IMR-90 (cell line): ENCODE data around the gene MNDA. TPM values are rescaled to one million over a fixed set of nuclear protein-coding genes. Genes with fewer than 3 reads are reported as not detected.

Source experiments
- ATAC-seq: fragments of 200-7000 bp; cut with Tn5 transposase; 2 replicates; pipeline ENCODE4 v1.9.1; 2020; ENCODE audit warnings: low read depth, mild to moderate bottlenecking, moderate library complexity
- BruUV-seq: library from RNA; stranded (reverse); fragments of 400-500 nt; replicated peaks from 2 replicates; lab custom pipeline; 2021; lab: Mats Ljungman, UMichigan
- CTCF ChIA-PET: fragments of 300-600 bp; formaldehyde crosslinking; extraction: SDS; loops from one replicate; lab custom pipeline; 2021; ENCODE audit warnings: antibody characterized with exemption; lab: Yijun Ruan, JAX
- POLR2A ChIA-PET: fragments of 300-600 bp; sonication (Branson Sonifier 250); formaldehyde crosslinking; loops from one replicate; lab custom pipeline; 2022; ENCODE audit warnings: antibody characterized with exemption; ENCODE audit not compliant: unreplicated experiment; lab: Charles Lee
- DNase-seq: peaks from one replicate; pipeline ENCODE4 v3.0.0; 2013
- H2AFZ ChIP-seq: replicated peaks from 2 replicates; pipeline ENCODE3; 2013; ENCODE audit warnings: low read length, mild to moderate bottlenecking; ENCODE audit not compliant: poor library complexity
- H2AK5ac ChIP-seq: 2 replicates; pipeline ENCODE4 v1.6.1; 2013; ENCODE audit warnings: low read depth, low read length, inconsistent platforms
- H2AK9ac ChIP-seq: replicated peaks from 2 replicates; pipeline ENCODE3; 2013; ENCODE audit warnings: mild to moderate bottlenecking, low read depth, low read length, moderate library complexity; ENCODE audit not compliant: poor library complexity
- H2BK120ac ChIP-seq: 2 replicates; pipeline ENCODE4 v1.6.1; 2013; ENCODE audit warnings: low read depth, low read length, inconsistent platforms
- H2BK15ac ChIP-seq: 3 replicates; pipeline ENCODE4 v1.6.1; 2013; ENCODE audit warnings: low read depth, low read length, inconsistent platforms
- H2BK20ac ChIP-seq: 2 replicates; pipeline ENCODE4 v1.6.1; 2013; ENCODE audit warnings: low read depth, mild to moderate bottlenecking, inconsistent platforms, low read length, moderate library complexity
- H2BK5ac ChIP-seq: 2 replicates; pipeline ENCODE4 v1.6.1; 2013; ENCODE audit warnings: mild to moderate bottlenecking, low read depth, low read length, inconsistent platforms; ENCODE audit not compliant: poor library complexity, severe bottlenecking
- H3K14ac ChIP-seq: replicated peaks from 2 replicates; pipeline ENCODE4 v1.6.1; 2013; ENCODE audit warnings: low read depth, low read length, inconsistent platforms
- H3K18ac ChIP-seq: 2 replicates; pipeline ENCODE4 v1.6.1; 2013; ENCODE audit warnings: low read depth, low read length, control low read depth
- H3K23ac ChIP-seq: 2 replicates; pipeline ENCODE4 v1.6.1; 2013; ENCODE audit warnings: low read depth, low read length, inconsistent platforms
- H3K27ac ChIP-seq: 2 replicates; pipeline ENCODE4 v1.5.1; 2013; ENCODE audit warnings: mild to moderate bottlenecking, control low read depth, low read length; ENCODE audit not compliant: insufficient read depth
- H3K27me3 ChIP-seq: 2 replicates; pipeline ENCODE4 v1.6.1; 2013; ENCODE audit warnings: low read length; ENCODE audit not compliant: control insufficient read depth, insufficient read depth
- H3K36me3 ChIP-seq: 2 replicates; pipeline ENCODE4 v1.6.1; 2013; ENCODE audit warnings: low read length, mixed read lengths; ENCODE audit not compliant: control insufficient read depth, insufficient read depth
- H3K4ac ChIP-seq: 2 replicates; pipeline ENCODE4 v1.6.1; 2013; ENCODE audit warnings: low read depth, low read length, inconsistent platforms
- H3K4me1 ChIP-seq: 2 replicates; pipeline ENCODE4 v1.6.1; 2013; ENCODE audit warnings: low read length, mixed read lengths; ENCODE audit not compliant: control insufficient read depth, insufficient read depth
- H3K4me2 ChIP-seq: 2 replicates; pipeline ENCODE4 v1.6.1; 2013; ENCODE audit warnings: low read depth, mild to moderate bottlenecking, control low read depth, low read length, moderate library complexity
- H3K4me3 ChIP-seq: 2 replicates; pipeline ENCODE4 v1.5.1; 2013; ENCODE audit warnings: low read depth, mild to moderate bottlenecking, control low read depth, low read length, moderate library complexity; ENCODE audit not compliant: insufficient read depth
- H3K56ac ChIP-seq: 2 replicates; pipeline ENCODE4 v1.6.1; 2013; ENCODE audit warnings: low read length, inconsistent platforms; ENCODE audit not compliant: insufficient read depth; ENCODE audit errors: extremely low read depth
- H3K79me1 ChIP-seq, 2 experiments: 2 replicates each; pipeline ENCODE4 v1.6.1; 2013; ENCODE audit warnings: low read length in 2 of 2, inconsistent platforms in 1 of 2, low read depth in 1 of 2
- H3K9ac ChIP-seq: 2 replicates; pipeline ENCODE4 v1.6.1; 2013; ENCODE audit warnings: low read depth, low read length, control low read depth
- H3K9me1 ChIP-seq: 2 replicates; pipeline ENCODE4 v1.6.1; 2013; ENCODE audit warnings: low read length, inconsistent platforms; ENCODE audit not compliant: insufficient read depth
- H3K9me3 ChIP-seq: 2 replicates; pipeline ENCODE4 v1.6.1; 2013; ENCODE audit warnings: low read length; ENCODE audit not compliant: control insufficient read depth, insufficient read depth
- H4K20me1 ChIP-seq: 2 replicates; pipeline ENCODE4 v1.6.1; 2013; ENCODE audit warnings: low read length, inconsistent platforms; ENCODE audit not compliant: insufficient read depth
- H4K5ac ChIP-seq: 2 replicates; pipeline ENCODE4 v1.6.1; 2013; ENCODE audit warnings: mild to moderate bottlenecking, low read depth, low read length, control low read depth
- H4K8ac ChIP-seq, 2 experiments: 2 replicates each; pipeline ENCODE4 v1.6.1; 2013; ENCODE audit warnings: low read depth in 2 of 2, low read length in 2 of 2, control low read depth in 1 of 2, inconsistent platforms in 1 of 2
- H4K91ac ChIP-seq: 2 replicates; pipeline ENCODE4 v1.6.1; 2013; ENCODE audit warnings: low read depth, low read length, inconsistent platforms; ENCODE audit not compliant: insufficient read depth
- BHLHE40 ChIP-seq: fragments of 150-350 bp; IDR thresholded peaks from 2 replicates; pipeline ENCODE4 v1.6.1; 2016; ENCODE audit warnings: mild to moderate bottlenecking, low read depth, low read length
- CHD1 ChIP-seq: IDR thresholded peaks from 2 replicates; pipeline ENCODE4 v1.6.1; 2012; ENCODE audit warnings: low read depth, low read length, improper control_type of control experiment
- MXI1 ChIP-seq: IDR thresholded peaks from 2 replicates; pipeline ENCODE4 v1.6.1; 2012; ENCODE audit warnings: low read depth, mild to moderate bottlenecking, low read length, moderate library complexity, borderline replicate concordance
- RFX5 ChIP-seq: IDR thresholded peaks from 2 replicates; pipeline ENCODE4 v1.8.0; 2012; ENCODE audit warnings: low read depth, mild to moderate bottlenecking, low read length, moderate library complexity
- WGBS, 2 experiments: methylation state at CpG; one replicate each; pipeline versions ENCODE4 v1.1.5 to v1.1.7; 2013; ENCODE audit warnings: missing lambda C conversion rate in 2 of 2; ENCODE audit not compliant: insufficient read length in 1 of 2; ENCODE audit errors: extremely low coverage in 2 of 2; 5-methylcytosine and 5-hydroxymethylcytosine counted together
- dilution Hi-C: fragments of 300-500 bp; cut with HindIII; formaldehyde crosslinking; loops from one replicate; pipeline ENCODE4 v1.14.3; 2018; ENCODE audit warnings: low sequenced_read_pairs; ENCODE audit not compliant: unreplicated experiment
- in situ Hi-C: fragments of 300-500 bp; cut with MboI; formaldehyde crosslinking; loops from 3 replicates; pipeline ENCODE4 v1.14.3; 2019; ENCODE audit warnings: low sequenced_read_pairs, inconsistent platforms, mixed read lengths
- intact Hi-C: fragments of 100-400 bp; cut with micrococcal nuclease; formaldehyde crosslinking; loops from 2 replicates; pipeline ENCODE4 v1.10.0; 2022
- polyA plus RNA-seq, 3 experiments: library from polyadenylated mRNA; depleted of rRNA; stranded (reverse); fragments of >200 nt; gene quantifications; 2 replicates each; pipeline ENCODE4 v1.2.3, GENCODE V29; 2012; ENCODE audit warnings: low replicate concordance in 1 of 3
- total RNA-seq: library from RNA; depleted of rRNA; stranded (reverse); fragments of >200 nt; gene quantifications from 2 replicates; pipeline ENCODE4 v1.2.3, GENCODE V29; 2012

Gene MNDA
- total and polyA plus RNA-seq, 2 of the 4 experiments (the other 2 are of a cell fraction), result not detected

DNA sequence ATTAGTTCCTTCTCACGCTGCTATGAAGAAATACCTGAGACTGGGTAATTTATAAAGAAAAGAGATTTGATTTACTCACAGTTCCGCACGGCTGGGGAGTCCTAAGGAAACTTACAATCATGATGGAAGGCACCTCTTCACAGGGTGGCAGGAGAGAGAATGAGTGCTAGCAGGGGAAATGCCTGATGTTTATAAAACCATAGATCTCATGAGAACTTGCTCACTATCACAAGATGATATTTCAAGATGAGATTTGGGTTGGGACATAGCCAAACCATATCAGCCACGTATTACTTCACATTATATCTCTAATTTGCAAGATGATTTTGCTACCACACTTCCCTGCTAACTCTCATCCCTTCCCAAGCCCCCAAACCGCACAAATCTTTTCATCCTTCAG, 9.1 kb downstream of the MNDA start:
- H2BK20ac ChIP-seq, result no peak overlapping the region
- in situ Hi-C loops (no loop called here), intact Hi-C loops (no loop called here), dilution Hi-C loops (no loop called here)
- no peak overlapping the region for H3K14ac ChIP-seq
- H3K23ac ChIP-seq, result no peak overlapping the region
- H4K91ac ChIP-seq, result no peak overlapping the region
- no peak overlapping the region for H3K9ac ChIP-seq
- H3K4me3 ChIP-seq, result no peak overlapping the region
- H2BK120ac ChIP-seq, result no peak overlapping the region
- no peak overlapping the region for H3K18ac ChIP-seq
- H2BK15ac ChIP-seq, result no peak overlapping the region
- no peak overlapping the region for H3K4ac ChIP-seq
- H2AK9ac ChIP-seq, result no peak overlapping the region
- H3K36me3 ChIP-seq, result no peaks in the 10 kb centered on the region
- no peak overlapping the region for H4K8ac ChIP-seq
- no peaks in the 10 kb centered on the region for H3K9me3 ChIP-seq
- H3K9me1 ChIP-seq, result no peaks in the 10 kb centered on the region
- no peaks in the 10 kb centered on the region for H4K20me1 ChIP-seq
- no peak overlapping the region for H2AK5ac ChIP-seq
- DNase-seq (no peak), ATAC-seq (no peak)
- TF ChIP-seq CHD1 (no peak), RFX5 (no peak), MXI1 (no peak), BHLHE40 (no peak)
- no peak overlapping the region for H2BK5ac ChIP-seq
- no peak overlapping the region for H2AFZ ChIP-seq
- H3K56ac ChIP-seq, result no peak overlapping the region
- no peaks in the 10 kb centered on the region for H3K79me1 ChIP-seq
- BruUV-seq, result no TSS peak
- H3K4me2 ChIP-seq, result no peak overlapping the region
- WGBS, 2 experiments, result no CpG with 5 or more reads among the region's 5 CpGs
- POLR2A ChIA-PET, result no interaction called here
- H4K5ac ChIP-seq, result no peak overlapping the region
- CTCF ChIA-PET, result no interaction called here
- H3K27me3 ChIP-seq, result no peaks in the 10 kb centered on the region
- H3K4me1 ChIP-seq, result no peaks in the 10 kb centered on the region
- no peak overlapping the region for H3K27ac ChIP-seq
